ENCODE data around the gene SRCIN1. TPM values are rescaled to one million over a fixed set of nuclear protein-coding genes. Genes with fewer than 3 reads are reported as not detected.
A peak's percentile ranks its signal among the peaks of the same experiment; 100 is the strongest.
"Not testable (repeated sequence)": the region's sequence is repeated elsewhere in the genome, so short reads cannot be mapped to it uniquely, and the experiment has no call there.

SRCIN1 gene
- total and polyA plus RNA-seq, 2 donors (not counting 1 experiment from before 2014, with no cell fraction given), result 0.44 to 1.1 TPM

DNA sequence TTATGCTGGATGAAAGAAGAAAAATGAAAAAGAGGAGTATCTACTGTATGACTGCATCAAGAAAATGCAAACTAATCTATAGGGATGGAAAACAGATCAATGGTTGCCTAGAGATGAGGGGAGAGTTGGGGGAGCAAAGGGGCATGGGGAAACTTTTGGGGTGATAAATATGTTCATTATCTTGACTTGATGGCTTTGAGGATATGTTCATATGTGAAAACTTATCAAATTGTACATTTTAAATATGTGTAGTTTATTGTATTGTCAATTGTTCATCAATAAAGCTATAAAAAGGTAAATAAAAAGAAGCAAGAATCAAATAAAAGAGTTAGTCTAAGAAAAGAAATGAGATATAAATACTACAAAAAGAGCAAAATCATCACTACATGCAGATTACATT, 19.7 kb upstream of the SRCIN1 start:
- no peak for ATAC-seq (ENCODE audit: low read depth)
- no peak overlapping the region for H3K4me2 ChIP-seq (replicated peaks; ENCODE audit: low read depth, low read length, poor library complexity, severe bottlenecking)

DNA sequence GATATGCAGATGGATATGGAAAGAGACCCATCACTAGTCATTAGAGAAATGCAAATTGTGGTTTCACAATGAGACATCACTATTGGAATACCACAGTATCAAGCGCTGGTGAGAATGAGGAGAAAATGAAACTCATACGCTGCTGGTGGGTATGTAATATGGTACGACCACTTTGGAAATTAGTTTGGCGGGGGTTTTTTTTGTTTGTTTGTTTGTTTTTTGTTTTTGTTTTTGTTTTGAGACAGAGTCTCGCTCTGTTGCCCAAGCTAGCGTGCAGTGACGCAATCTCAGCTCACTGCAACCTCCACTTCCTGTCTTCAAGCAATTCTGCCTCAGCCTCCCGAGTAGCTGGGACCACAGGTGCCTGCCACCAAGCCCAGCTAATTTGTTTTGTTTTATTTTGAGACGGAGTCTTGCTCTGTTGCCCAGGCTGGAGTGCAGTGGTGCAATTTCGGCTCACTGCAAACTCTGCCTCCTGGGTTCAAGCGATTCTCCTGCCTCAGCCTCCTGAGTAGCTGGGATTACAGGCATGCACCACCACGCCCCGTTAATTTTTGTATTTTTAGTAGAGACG, 19.1 kb upstream of the SRCIN1 start:
- WGBS (ENCODE audit: insufficient coverage), result 53% methylated on average over 7 of the region's 14 CpGs
- Histone ChIP-seq H3K4me2 (replicated peaks; ENCODE audit: low read depth, low read length, poor library complexity, severe bottlenecking) (peak overlapping the region; percentile 30), H3K4me3 (ENCODE audit: control extremely low read depth in 1 of 5, extremely low read depth in 1 of 5, insufficient read depth in 1 of 5, low read depth in 2 of 5, low read length in 4 of 5) (peak overlapping the region in 1 of 5 experiments; percentile 39)
- H3K36me3 ChIP-seq (replicated peaks in 1 of 2; ENCODE audit: control extremely low read depth in 1 of 2, control insufficient read depth in 1 of 2, extremely low read depth in 1 of 2, insufficient read depth in 2 of 2, low read length in 1 of 2); H3K9ac ChIP-seq (ENCODE audit: low read length); H4K20me1 ChIP-seq (ENCODE audit: control insufficient read depth, insufficient read depth, low read length, poor library complexity, severe bottlenecking); H3K4me1 Mint-ChIP-seq; H3K27me3 ChIP-seq (replicated peaks in 1 of 4; ENCODE audit: control extremely low read depth in 1 of 4, control insufficient read depth in 3 of 4, insufficient read depth in 4 of 4, low read length in 3 of 4); H3K79me2 ChIP-seq (ENCODE audit: control insufficient read depth, insufficient read depth, low read length); H3K4me1 ChIP-seq (ENCODE audit: control insufficient read depth in 2 of 2, insufficient read depth in 2 of 2, low read length in 2 of 2); H3K9me3 ChIP-seq (ENCODE audit: control extremely low read depth in 1 of 3, control insufficient read depth in 2 of 3, insufficient read depth in 1 of 3, low read length in 2 of 3); intact Hi-C loops (cut with micrococcal nuclease); H3K9me3 Mint-ChIP-seq (ENCODE audit: insufficient read depth); POLR2A ChIA-PET; H3K27ac ChIP-seq (ENCODE audit: low read length in 2 of 2); H2AFZ ChIP-seq (ENCODE audit: insufficient read depth, low read depth, low read length, poor library complexity, severe bottlenecking): not testable (repeated sequence)
- H3K27me3 Mint-ChIP-seq, result peaks cover 31% of the 10 kb centered on the region
- ATAC-seq (ENCODE audit: low read depth) (peak; percentile 53), DNase-seq (peak; percentile 49)
- CTCF ChIA-PET, result interaction anchor here (0.7 kb wide), 1 partner anchor 31 kb away, joined by 3 read pairs; no protein-coding TSS in a partner anchor
- peak overlapping the region; percentile 11 for H3K4me3 Mint-ChIP-seq
- peak overlapping the region; percentile 21 for H3K27ac Mint-ChIP-seq

More for the DNA sequence above, 19.7 kb upstream of the SRCIN1 start:
- Histone ChIP-seq H3K36me3 (replicated peaks in 1 of 2; ENCODE audit: control extremely low read depth in 1 of 2, control insufficient read depth in 1 of 2, extremely low read depth in 1 of 2, insufficient read depth in 2 of 2, low read length in 1 of 2) (no peaks in the 10 kb centered on the region), H3K9me3 (ENCODE audit: control extremely low read depth in 1 of 3, control insufficient read depth in 2 of 3, insufficient read depth in 1 of 3, low read length in 2 of 3) (peaks cover 0 to 6% (median 0%) of the 10 kb centered on the region in 3 donors), H3K27ac (ENCODE audit: low read length in 2 of 2) (no peak overlapping the region), H4K20me1 (ENCODE audit: control insufficient read depth, insufficient read depth, low read length, poor library complexity, severe bottlenecking) (no peaks in the 10 kb centered on the region), H3K4me3 (ENCODE audit: control extremely low read depth in 1 of 5, extremely low read depth in 1 of 5, insufficient read depth in 1 of 5, low read depth in 2 of 5, low read length in 4 of 5) (no peak overlapping the region), H3K9ac (ENCODE audit: low read length) (no peak overlapping the region), H3K4me1 (ENCODE audit: control insufficient read depth in 2 of 2, insufficient read depth in 2 of 2, low read length in 2 of 2) (no peaks in the 10 kb centered on the region), H3K79me2 (ENCODE audit: control insufficient read depth, insufficient read depth, low read length) (no peaks in the 10 kb centered on the region), H3K27me3 (replicated peaks in 1 of 4; ENCODE audit: control extremely low read depth in 1 of 4, control insufficient read depth in 3 of 4, insufficient read depth in 4 of 4, low read length in 3 of 4) (peaks cover 0 to 8% (median 1%) of the 10 kb centered on the region in 4 experiments), H2AFZ (ENCODE audit: insufficient read depth, low read depth, low read length, poor library complexity, severe bottlenecking) (no peak overlapping the region)
- intact Hi-C loops (cut with micrococcal nuclease), result no loop called here
- ChIA-PET CTCF (no interaction called here), POLR2A (no interaction called here)
- Mint-ChIP-seq H3K4me1 (peaks cover 4% of the 10 kb centered on the region), H3K27ac (no peak overlapping the region), H3K27me3 (peaks cover 31% of the 10 kb centered on the region), H3K9me3 (ENCODE audit: insufficient read depth) (peaks cover 2% of the 10 kb centered on the region), H3K4me3 (no peak overlapping the region)
- TF ChIP-seq, protein P1, sequence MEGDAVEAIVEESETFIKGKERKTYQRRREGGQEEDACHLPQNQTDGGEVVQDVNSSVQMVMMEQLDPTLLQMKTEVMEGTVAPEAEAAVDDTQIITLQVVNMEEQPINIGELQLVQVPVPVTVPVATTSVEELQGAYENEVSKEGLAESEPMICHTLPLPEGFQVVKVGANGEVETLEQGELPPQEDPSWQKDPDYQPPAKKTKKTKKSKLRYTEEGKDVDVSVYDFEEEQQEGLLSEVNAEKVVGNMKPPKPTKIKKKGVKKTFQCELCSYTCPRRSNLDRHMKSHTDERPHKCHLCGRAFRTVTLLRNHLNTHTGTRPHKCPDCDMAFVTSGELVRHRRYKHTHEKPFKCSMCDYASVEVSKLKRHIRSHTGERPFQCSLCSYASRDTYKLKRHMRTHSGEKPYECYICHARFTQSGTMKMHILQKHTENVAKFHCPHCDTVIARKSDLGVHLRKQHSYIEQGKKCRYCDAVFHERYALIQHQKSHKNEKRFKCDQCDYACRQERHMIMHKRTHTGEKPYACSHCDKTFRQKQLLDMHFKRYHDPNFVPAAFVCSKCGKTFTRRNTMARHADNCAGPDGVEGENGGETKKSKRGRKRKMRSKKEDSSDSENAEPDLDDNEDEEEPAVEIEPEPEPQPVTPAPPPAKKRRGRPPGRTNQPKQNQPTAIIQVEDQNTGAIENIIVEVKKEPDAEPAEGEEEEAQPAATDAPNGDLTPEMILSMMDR (IDR thresholded peaks at IDR 0.05), result no peak
- no peak for TF ChIP-seq EZH2 (IDR thresholded peaks at IDR 0.05; ENCODE audit: borderline replicate concordance, insufficient read depth, low read depth, low read length, poor library complexity, severe bottlenecking)
- DNase-seq, result no peak

Data from B cell (primary cell).